Prostate gland (tissue), 2 donors: ENCODE measurements around the gene RBMX2. TPM values are rescaled to one million over a fixed set of nuclear protein-coding genes. Genes with fewer than 3 reads are reported as not detected.

ENCODE experiments used
- DNase-seq: peaks from one replicate; pipeline ENCODE4 v3.0.0-alpha.2; 2019; ENCODE audit warnings: low spot score
- H3K27ac ChIP-seq, 2 donors: fragments of 200-600 bp; sonication (generic); 2 replicates each; pipeline ENCODE4 v1.5.1; 2017 to 2019
- H3K27me3 ChIP-seq: fragments of 200-600 bp; sonication (generic); replicated peaks from 2 replicates; pipeline ENCODE4 v1.5.1; 2019; ENCODE audit not compliant: insufficient read depth
- H3K36me3 ChIP-seq, 2 donors: fragments of 200-600 bp; sonication (generic); 1 replicate in 1 of 2; 2 replicates in 1 of 2; pipeline versions ENCODE4 v1.5.1 to v1.8.1; 2017 to 2019
- H3K4me1 ChIP-seq: fragments of 200-600 bp; sonication (generic); replicated peaks from 2 replicates; pipeline ENCODE4 v1.5.1; 2019
- H3K4me3 ChIP-seq, 2 donors: fragments of 200-600 bp; sonication (generic); 2 replicates each; pipeline ENCODE4 v1.5.1; 2017 to 2019
- H3K9me3 ChIP-seq: fragments of 200-600 bp; sonication (generic); 2 replicates; pipeline ENCODE4 v1.5.1; 2017
- POLR2A ChIP-seq: fragments of 450-650 bp; IDR thresholded peaks from one replicate; pipeline ENCODE4 v1.6.1; 2016; ENCODE audit warnings: antibody characterized with exemption, mild to moderate bottlenecking
- POLR2AphosphoS5 ChIP-seq: sonication (generic); formaldehyde crosslinking; IDR thresholded peaks from one replicate; pipeline ENCODE4 v1.6.1; 2017; ENCODE audit warnings: antibody characterized with exemption
- WGBS: methylation state at CpG from one replicate; pipeline ENCODE4 v1.1.5; 2018; 5-methylcytosine and 5-hydroxymethylcytosine counted together
- intact Hi-C: fragments of 100-400 bp; cut with DNase I; formaldehyde crosslinking; loops from one replicate; pipeline ENCODE4 v1.14.2; 2022
- total RNA-seq, 2 donors: library from RNA; depleted of rRNA; stranded (reverse); fragments of >200 nt; gene quantifications; one replicate each; pipeline ENCODE4 v1.1.0, GENCODE V29; 2016
- TF ChIP-seq, protein P1 (sequence below), 4 experiments: fragments of 200-600 bp in 2 of 4; fragments of 450-650 bp in 2 of 4; sonication (generic) in 2 of 4; IDR thresholded peaks; 1 replicate in 3 of 4; 2 replicates in 1 of 4; pipeline ENCODE4 v1.5.1; 2016 to 2019; ENCODE audit warnings: antibody characterized with exemption in 4 of 4, mild to moderate bottlenecking in 2 of 4, moderate library complexity in 2 of 4

RBMX2 gene
- total RNA-seq, 2 donors from 2014 or later, result 10.2 to 19.8 TPM

DNA sequence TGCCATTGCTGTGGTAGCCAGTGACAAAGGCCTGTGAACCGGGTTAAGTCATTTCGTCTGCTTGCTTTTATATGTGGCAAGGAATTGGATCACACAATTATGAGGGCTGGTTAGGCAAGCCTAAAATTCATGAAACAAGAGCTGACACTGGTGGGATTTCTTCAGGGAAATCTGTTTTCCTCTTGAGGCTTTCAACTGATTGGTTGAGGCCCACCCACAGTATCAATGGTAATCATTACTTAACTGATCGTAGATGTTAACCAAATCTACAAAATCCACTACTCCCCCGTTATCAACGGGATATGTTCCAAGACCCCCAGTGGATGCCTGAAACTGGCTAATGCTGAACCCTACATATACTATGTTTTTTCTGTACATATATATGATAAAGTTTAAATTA is 13.0 kb downstream of the RBMX2 start:
- Histone ChIP-seq H3K36me3 (no peaks in the 10 kb centered on the region), H3K27ac (no peak overlapping the region), H3K27me3 (no peaks in the 10 kb centered on the region), H3K4me3 (no peak overlapping the region), H3K4me1 (no peaks in the 10 kb centered on the region), H3K9me3 (no peaks in the 10 kb centered on the region)
- intact Hi-C loops, result no loop called here
- WGBS, result 97% methylated on average over 5 of the region's 5 CpGs
- TF ChIP-seq POLR2AphosphoS5 (no peak), POLR2A (no peak)
- TF ChIP-seq, protein P1, sequence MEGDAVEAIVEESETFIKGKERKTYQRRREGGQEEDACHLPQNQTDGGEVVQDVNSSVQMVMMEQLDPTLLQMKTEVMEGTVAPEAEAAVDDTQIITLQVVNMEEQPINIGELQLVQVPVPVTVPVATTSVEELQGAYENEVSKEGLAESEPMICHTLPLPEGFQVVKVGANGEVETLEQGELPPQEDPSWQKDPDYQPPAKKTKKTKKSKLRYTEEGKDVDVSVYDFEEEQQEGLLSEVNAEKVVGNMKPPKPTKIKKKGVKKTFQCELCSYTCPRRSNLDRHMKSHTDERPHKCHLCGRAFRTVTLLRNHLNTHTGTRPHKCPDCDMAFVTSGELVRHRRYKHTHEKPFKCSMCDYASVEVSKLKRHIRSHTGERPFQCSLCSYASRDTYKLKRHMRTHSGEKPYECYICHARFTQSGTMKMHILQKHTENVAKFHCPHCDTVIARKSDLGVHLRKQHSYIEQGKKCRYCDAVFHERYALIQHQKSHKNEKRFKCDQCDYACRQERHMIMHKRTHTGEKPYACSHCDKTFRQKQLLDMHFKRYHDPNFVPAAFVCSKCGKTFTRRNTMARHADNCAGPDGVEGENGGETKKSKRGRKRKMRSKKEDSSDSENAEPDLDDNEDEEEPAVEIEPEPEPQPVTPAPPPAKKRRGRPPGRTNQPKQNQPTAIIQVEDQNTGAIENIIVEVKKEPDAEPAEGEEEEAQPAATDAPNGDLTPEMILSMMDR (IDR thresholded peaks at IDR 0.05), result no peak
- DNase-seq, result no peak

DNA sequence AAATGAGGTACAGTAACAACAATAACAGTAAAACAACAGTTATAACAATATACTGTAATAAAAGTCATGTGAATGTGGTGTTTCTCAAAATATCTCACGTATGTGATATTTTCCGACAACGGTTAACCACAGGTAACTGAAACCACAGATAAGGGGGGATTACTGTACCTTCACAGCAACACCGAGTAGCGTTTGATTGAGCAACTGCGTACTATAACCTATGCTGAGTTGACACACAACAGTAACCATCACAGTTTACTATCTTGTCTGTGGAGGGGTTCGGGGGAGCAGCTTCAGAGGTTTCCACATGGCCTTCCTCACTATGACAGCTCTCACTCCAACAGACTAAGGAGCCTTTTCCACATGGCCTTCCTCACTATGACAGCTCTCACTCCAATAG is 13.4 kb downstream of the RBMX2 start:
- WGBS, result 96% methylated on average over 7 of the region's 7 CpGs

DNA sequence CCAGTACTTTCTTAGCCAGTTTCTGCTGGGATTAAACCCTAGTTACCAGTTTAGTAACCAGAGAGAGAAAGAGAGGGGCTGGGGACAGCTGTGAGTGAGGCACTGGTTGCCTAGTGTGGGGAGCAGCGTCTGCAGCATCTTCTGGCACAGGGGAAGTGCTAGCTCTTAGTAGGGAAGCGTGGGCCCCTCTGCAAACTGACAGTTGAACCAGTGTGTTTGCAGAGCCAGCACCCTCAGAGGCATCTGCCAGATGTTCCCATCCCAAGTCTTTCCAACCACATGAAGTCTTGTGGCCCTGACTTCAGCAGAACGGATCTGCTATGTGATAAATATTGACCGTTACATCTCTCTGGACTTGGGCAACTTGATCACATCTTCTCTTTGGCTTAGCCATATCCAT is 15.0 kb downstream of the RBMX2 start:
- DNase-seq, result no peak
- Histone ChIP-seq H3K9me3 (no peaks in the 10 kb centered on the region), H3K36me3 (no peaks in the 10 kb centered on the region), H3K4me1 (no peaks in the 10 kb centered on the region), H3K4me3 (no peak overlapping the region), H3K27me3 (no peaks in the 10 kb centered on the region), H3K27ac (no peak overlapping the region)
- intact Hi-C loops, result no loop called here
- TF ChIP-seq, protein P1 (IDR thresholded peaks at IDR 0.05), result no peak
- no peak for TF ChIP-seq POLR2AphosphoS5
- TF ChIP-seq POLR2A, result no peak
- 90% methylated on average over 4 of the region's 4 CpGs for whole genome bisulfite sequencing

More for the DNA sequence above, 13.4 kb downstream of the RBMX2 start:
- Histone ChIP-seq H3K27me3 (no peaks in the 10 kb centered on the region), H3K4me3 (no peak overlapping the region), H3K4me1 (no peaks in the 10 kb centered on the region), H3K9me3 (no peaks in the 10 kb centered on the region), H3K27ac (no peak overlapping the region), H3K36me3 (no peaks in the 10 kb centered on the region)
- intact Hi-C loops, result no loop called here
- DNase-seq, result no peak
- TF ChIP-seq POLR2A (no peak), POLR2AphosphoS5 (no peak)
- TF ChIP-seq, protein P1 (IDR thresholded peaks at IDR 0.05), result no peak

DNA sequence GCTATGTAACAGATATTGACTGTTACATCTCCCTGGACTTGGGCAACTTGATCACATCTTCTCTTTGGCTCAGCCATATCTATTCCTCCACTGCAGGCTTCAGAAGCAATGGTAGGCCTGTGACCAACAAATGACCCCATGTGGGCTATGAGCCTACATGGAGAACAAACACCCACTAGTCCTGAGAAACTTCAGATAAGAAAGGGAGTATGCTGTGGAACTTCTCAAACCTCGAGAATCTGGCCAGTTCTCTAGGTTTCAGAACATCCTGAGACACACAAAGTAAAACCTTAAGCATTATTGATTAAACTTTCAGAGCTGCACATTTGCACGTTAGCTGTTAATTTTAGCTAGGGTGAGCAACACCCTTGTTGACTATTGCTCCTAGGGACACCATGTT is 16.3 kb downstream of the RBMX2 start:
- Histone ChIP-seq H3K4me3 (no peak overlapping the region), H3K27ac (no peak overlapping the region), H3K36me3 (no peaks in the 10 kb centered on the region), H3K4me1 (no peaks in the 10 kb centered on the region), H3K27me3 (no peaks in the 10 kb centered on the region), H3K9me3 (no peaks in the 10 kb centered on the region)
- WGBS, result 83% methylated on average over 2 of the region's 2 CpGs
- no peak for DNase-seq
- intact Hi-C loops, result no loop called here
- no peak for TF ChIP-seq POLR2A
- TF ChIP-seq POLR2AphosphoS5, result no peak
- TF ChIP-seq, protein P1 (IDR thresholded peaks at IDR 0.05), result no peak

DNA sequence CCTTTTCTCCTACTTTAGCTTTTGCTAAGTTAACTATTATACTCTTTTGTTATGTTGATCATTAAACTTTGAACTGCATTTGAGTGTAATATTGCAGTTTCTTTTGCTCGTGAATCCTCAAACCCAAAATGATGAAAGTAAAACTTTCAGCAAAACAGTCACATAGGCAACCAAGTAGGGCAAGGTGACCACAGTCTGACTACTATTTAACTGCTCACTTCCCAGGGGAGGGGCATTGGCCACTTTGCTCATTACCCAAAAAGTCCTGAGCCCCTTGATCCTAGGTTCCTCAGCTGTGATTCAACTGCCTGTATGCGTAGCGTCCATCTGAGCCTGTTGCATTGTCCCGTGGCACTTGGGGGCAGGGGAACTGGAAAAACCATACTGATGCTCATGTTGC is 17.0 kb downstream of the RBMX2 start:
- Histone ChIP-seq H3K36me3 (no peaks in the 10 kb centered on the region), H3K27me3 (no peaks in the 10 kb centered on the region), H3K9me3 (no peaks in the 10 kb centered on the region), H3K4me1 (no peaks in the 10 kb centered on the region), H3K27ac (no peak overlapping the region), H3K4me3 (no peak overlapping the region)
- intact Hi-C loops, result no loop called here
- no peak for DNase-seq
- TF ChIP-seq POLR2A, result no peak
- no peak for TF ChIP-seq POLR2AphosphoS5
- TF ChIP-seq, protein P1 (IDR thresholded peaks at IDR 0.05), result no peak
- 83% methylated on average over 4 of the region's 4 CpGs for WGBS
